ENCODE measurements around the gene PACC1. TPM values are rescaled to one million over a fixed set of nuclear protein-coding genes. Genes with fewer than 3 reads are reported as not detected.

The PACC1 gene
- total RNA-seq, 6 donors from 2014 or later, result 3.7 to 10.5 (median 7.8) TPM

- Histone ChIP-seq H3K4me3 (peak overlapping the region; percentile 58 to 98 (median 84)), H3K27ac (peak overlapping the region; percentile 76 to 88 (median 82)), H3K27me3 (no peaks in the 10 kb centered on the region), H3K4me1 (peaks cover 17 to 28% (median 24%) of the 10 kb centered on the region in 4 donors), H3K36me3 (no peaks in the 10 kb centered on the region), H3K9me3 (no peaks in the 10 kb centered on the region)
- ATAC-seq (ENCODE audit: low FRiP score in 2 of 2) (peak in 1 of 2 donors; percentile 7), DNase-seq (no peak)
- TF ChIP-seq POLR2AphosphoS5 (IDR thresholded peaks at IDR 0.05) (no peak), EP300 (IDR thresholded peaks at IDR 0.05) (no peak), POLR2A (IDR thresholded peaks at IDR 0.05) (no peak), CTCF (IDR thresholded peaks at IDR 0.05) (no peak)
- 74 to 77% methylated on average over 10 to 17 of the region's 17 CpGs for WGBS, 2 donors
Measured at GRCh38 chr1:212433577-212434462, 19.1 kb upstream of the PACC1 start.

GRCh38 chr1:212432661-212433576 is 18.2 kb upstream of the PACC1 start, which contains the start of gene NENF:
TSS of gene NENF (plus strand) at chr1:212432920. CDS start at chr1:212432944, 24 bp downstream.
- H3K36me3 ChIP-seq, result no peaks in the 10 kb centered on the region
- no peaks in the 10 kb centered on the region for H3K27me3 ChIP-seq
- peak in 2 of 6 experiments; percentile 10 to 30 for TF ChIP-seq CTCF (IDR thresholded peaks at IDR 0.05)
- peak in 1 of 2 donors; percentile 48 for TF ChIP-seq POLR2AphosphoS5 (IDR thresholded peaks at IDR 0.05)
- no peak for TF ChIP-seq EP300 (IDR thresholded peaks at IDR 0.05)
- TF ChIP-seq POLR2A (IDR thresholded peaks at IDR 0.05), result peak in 3 of 4 donors; percentile 32 to 73 (median 39)
- ATAC-seq (ENCODE audit: low FRiP score in 2 of 2), result peak; percentile 97 to 99
- peak within 1 kb of the TSS; percentile 76 to 88 (median 82) for H3K27ac ChIP-seq
- WGBS, 2 donors, result 0 to 7% methylated on average over 8 to 52 of the region's 86 CpGs
- H3K4me3 ChIP-seq, result peak within 1 kb of the TSS; percentile 58 to 98 (median 84)
- H3K9me3 ChIP-seq, result no peaks in the 10 kb centered on the region
- H3K4me1 ChIP-seq, result peaks cover 17 to 28% (median 24%) of the 10 kb centered on the region in 4 donors
- peak; percentile 87 to 97 for DNase-seq

- no peaks in the 10 kb centered on the region for H3K27me3 ChIP-seq
- H3K4me1 ChIP-seq, result peaks cover 17 to 28% (median 24%) of the 10 kb centered on the region in 4 donors
- no peaks in the 10 kb centered on the region for H3K9me3 ChIP-seq
- peak overlapping the region; percentile 62 to 88 (median 81) for H3K27ac ChIP-seq
- no peaks in the 10 kb centered on the region for H3K36me3 ChIP-seq
- ATAC-seq (ENCODE audit: low FRiP score in 2 of 2) (no peak), DNase-seq (no peak)
- WGBS, 2 donors, result 24% methylated on average over 5 of the region's 5 CpGs
- no peak for TF ChIP-seq CTCF (IDR thresholded peaks at IDR 0.05)
- TF ChIP-seq POLR2AphosphoS5 (IDR thresholded peaks at IDR 0.05), result no peak
- TF ChIP-seq EP300 (IDR thresholded peaks at IDR 0.05), result no peak
- TF ChIP-seq POLR2A (IDR thresholded peaks at IDR 0.05), result no peak
- H3K4me3 ChIP-seq, result peak overlapping the region in 3 of 4 donors; percentile 83 to 98 (median 86)
Measured at GRCh38 chr1:212432272-212432660, 17.6 kb upstream of the PACC1 start.

GRCh38 chr1:212431644-212432043 is 17.0 kb upstream of the PACC1 start:
- 89 to 91% methylated on average over 9 of the region's 9 CpGs for WGBS, 2 donors
- Histone ChIP-seq H3K27ac (peak overlapping the region in 3 of 4 donors; percentile 31 to 86 (median 39)), H3K4me3 (no peak overlapping the region), H3K9me3 (no peaks in the 10 kb centered on the region), H3K36me3 (no peaks in the 10 kb centered on the region), H3K27me3 (no peaks in the 10 kb centered on the region), H3K4me1 (peaks cover 17 to 28% (median 24%) of the 10 kb centered on the region in 4 donors)
- ATAC-seq (ENCODE audit: low FRiP score in 2 of 2) (no peak), DNase-seq (no peak)
- TF ChIP-seq POLR2AphosphoS5 (IDR thresholded peaks at IDR 0.05) (no peak), CTCF (IDR thresholded peaks at IDR 0.05) (no peak), POLR2A (IDR thresholded peaks at IDR 0.05) (no peak), EP300 (IDR thresholded peaks at IDR 0.05) (no peak)

Data from upper lobe of left lung (tissue), 6 donors.